ENCODE measurements around the gene HNF1A.

DNA sequence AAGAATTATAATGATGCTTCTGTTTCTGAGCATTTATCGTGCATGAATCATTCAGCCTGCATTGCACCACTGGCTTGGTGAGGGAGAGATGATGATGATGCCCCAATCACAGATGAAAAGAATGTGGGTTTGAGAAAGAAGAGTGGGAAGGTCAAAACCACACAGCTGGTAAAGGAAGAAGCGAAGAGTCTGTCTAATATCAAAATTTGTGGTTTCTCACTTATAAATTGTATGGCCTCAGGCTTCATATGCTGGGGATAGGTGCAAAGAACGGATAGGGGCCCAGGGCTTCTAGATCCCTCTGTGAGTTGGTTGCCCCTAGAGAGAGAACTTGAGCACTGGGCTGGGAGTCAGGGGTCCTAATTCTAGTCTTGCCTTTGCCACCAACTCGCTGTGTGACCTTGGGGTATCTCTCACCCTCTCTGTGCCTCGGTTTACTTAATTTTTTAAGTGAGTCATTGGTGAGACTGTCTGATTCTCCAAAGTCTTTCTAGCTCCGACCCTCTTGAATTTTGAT, 58.5 kb downstream of the HNF1A start:
- TF ChIP-seq TAF1 (IDR thresholded peaks at IDR 0.05; ENCODE audit: borderline replicate concordance, low read depth, low read length) (no peak), POLR2A (IDR thresholded peaks at IDR 0.05; ENCODE audit: low read depth, low read length) (no peak), POLR2AphosphoS5 (IDR thresholded peaks at IDR 0.05; ENCODE audit: low read depth, low read length) (no peak)
